Chondrocyte (in vitro differentiated cells): ENCODE results near the gene ITIH3. TPM values are rescaled to one million over a fixed set of nuclear protein-coding genes. Genes with fewer than 3 reads are reported as not detected.
"Not testable (repeated sequence)": the region's sequence is repeated elsewhere in the genome, so short reads cannot be mapped to it uniquely, and the experiment has no call there.

Experiments
- DNase-seq: peaks from one replicate; pipeline ENCODE4 v3.0.0; 2021; ENCODE audit warnings: mixed read lengths, low spot score
- H3K27ac Mint-ChIP-seq: one replicate; pipeline ENCODE4 v1.8.0; 2021; ENCODE audit warnings: mild to moderate bottlenecking, moderate library complexity, mixed read lengths; ENCODE audit not compliant: unreplicated experiment
- H3K27me3 Mint-ChIP-seq: 2 replicates; pipeline ENCODE4 v1.8.0; 2021; ENCODE audit warnings: low read depth, mixed read lengths
- H3K36me3 Mint-ChIP-seq: 2 replicates; pipeline ENCODE4 v1.8.0; 2021; ENCODE audit warnings: low read depth, mixed read lengths
- H3K4me1 Mint-ChIP-seq: 2 replicates; pipeline ENCODE4 v1.8.0; 2021; ENCODE audit warnings: low read depth, mild to moderate bottlenecking, mixed read lengths
- H3K4me3 Mint-ChIP-seq: one replicate; pipeline ENCODE4 v1.8.0; 2021; ENCODE audit warnings: mild to moderate bottlenecking, moderate library complexity, mixed read lengths; ENCODE audit not compliant: unreplicated experiment
- H3K9me3 Mint-ChIP-seq: 2 replicates; pipeline ENCODE4 v1.8.0; 2021; ENCODE audit warnings: low read depth, mixed read lengths
- CTCF ChIP-seq: fragments of 200-600 bp; sonication (generic); IDR thresholded peaks from 2 replicates; pipeline ENCODE4 v1.5.0; 2021; ENCODE audit warnings: antibody characterized with exemption, mild to moderate bottlenecking, moderate library complexity
- total RNA-seq: library from RNA; stranded (reverse); gene quantifications from 3 replicates; pipeline ENCODE4 v1.2.1, GENCODE V29; 2021

ITIH3 gene
- total RNA-seq, 1 donor from 2014 or later: 17.8 TPM

- Mint-ChIP-seq H3K4me3 (no peak overlapping the region), H3K4me1 (peaks cover 17% of the 10 kb centered on the region), H3K27ac (no peak overlapping the region), H3K9me3 (no peaks in the 10 kb centered on the region), H3K36me3 (no peaks in the 10 kb centered on the region), H3K27me3 (no peaks in the 10 kb centered on the region)
- DNase-seq: no peak
- no peak for TF ChIP-seq CTCF
These were observed 20.4 kb upstream of the ITIH3 start for GRCh38 chr3:52774066-52774713.

GRCh38 chr3:52774901-52775864 is 19.4 kb upstream of the ITIH3 start:
- no peak for TF ChIP-seq CTCF
- no peak overlapping the region for H3K4me3 Mint-ChIP-seq

GRCh38 chr3:52775877-52776276 is 18.7 kb upstream of the ITIH3 start:
- H3K9me3 Mint-ChIP-seq: no peaks in the 10 kb centered on the region
- peaks cover 7% of the 10 kb centered on the region for H3K4me1 Mint-ChIP-seq
- no peak for TF ChIP-seq CTCF
- no peak overlapping the region for H3K4me3 Mint-ChIP-seq
- H3K27me3 Mint-ChIP-seq: no peaks in the 10 kb centered on the region
- DNase-seq: no peak
- no peaks in the 10 kb centered on the region for H3K36me3 Mint-ChIP-seq
- no peak overlapping the region for H3K27ac Mint-ChIP-seq

More at GRCh38 chr3:52774901-52775864, 19.4 kb upstream of the ITIH3 start:
- no peaks in the 10 kb centered on the region for H3K36me3 Mint-ChIP-seq
- no peak for DNase-seq
- H3K4me1 Mint-ChIP-seq: peaks cover 7% of the 10 kb centered on the region
- no peak overlapping the region for H3K27ac Mint-ChIP-seq
- H3K9me3 Mint-ChIP-seq: no peaks in the 10 kb centered on the region
- H3K27me3 Mint-ChIP-seq: no peaks in the 10 kb centered on the region

- not testable (repeated sequence) for DNase-seq
These were observed 18.1 kb upstream of the ITIH3 start for GRCh38 chr3:52776486-52776885.

GRCh38 chr3:52777127-52777958 is 17.3 kb upstream of the ITIH3 start, which contains the start of gene ITIH1:
ITIH1 (plus strand) TSS chr3:52777599; CDS start chr3:52777616, 17 bp downstream.
- Mint-ChIP-seq H3K27me3 (peaks cover 13% of the 10 kb centered on the region), H3K4me3 (no peak within 1 kb of the TSS), H3K36me3 (no peaks in the 10 kb centered on the region), H3K9me3 (no peaks in the 10 kb centered on the region), H3K4me1 (no peaks in the 10 kb centered on the region), H3K27ac (no peak within 1 kb of the TSS)
- TF ChIP-seq CTCF: no peak
- DNase-seq: peak; percentile 79

More at GRCh38 chr3:52776486-52776885, 18.1 kb upstream of the ITIH3 start:
- H3K27ac Mint-ChIP-seq, H3K4me3 Mint-ChIP-seq, H3K27me3 Mint-ChIP-seq, H3K4me1 Mint-ChIP-seq, H3K9me3 Mint-ChIP-seq, H3K36me3 Mint-ChIP-seq: not testable (repeated sequence)
